Inflammatory macrophage treated with lipopolysaccharide for 4 hours (primary cell): Measurements from ENCODE around the gene NASP.
A peak's percentile ranks its signal among the peaks of the same experiment; 100 is the strongest.
"Not testable (repeated sequence)": the region's sequence is repeated elsewhere in the genome, so short reads cannot be mapped to it uniquely, and the experiment has no call there.

Source experiments
- DNase-seq: peaks from one replicate; pipeline ENCODE4 v3.0.0-alpha.2; 2020

NASP gene

GRCh38 chr1:45569962-45570581, 13.8 kb upstream of the NASP start:
- DNase-seq = peak; percentile 69

GRCh38 chr1:45570631-45571030, 13.2 kb upstream of the NASP start:
- DNase-seq = no peak

- DNase-seq = no peak
Observed at GRCh38 chr1:45573231-45573804, 10.5 kb upstream of the NASP start.

GRCh38 chr1:45574105-45574626, 9.7 kb upstream of the NASP start:
- no peak for DNase-seq

- DNase-seq = peak; percentile 98
Observed at GRCh38 chr1:45583264-45583665, 576 bp upstream of the NASP start.

- peak; percentile 87 for DNase-seq
Observed at GRCh38 chr1:45584351-45585109, 689 bp downstream of the NASP start.

- peak; percentile 42 for DNase-seq
Observed at GRCh38 chr1:45585110-45585426, 1.2 kb downstream of the NASP start.

- DNase-seq = no peak
Observed at GRCh38 chr1:45585496-45586075, 1.7 kb downstream of the NASP start.

- DNase-seq = no peak
Observed at GRCh38 chr1:45586769-45587168, 2.9 kb downstream of the NASP start.

- no peak for DNase-seq
Observed at GRCh38 chr1:45589861-45590260, 6.0 kb downstream of the NASP start.

- DNase-seq = no peak
Observed at GRCh38 chr1:45594412-45594811, 10.6 kb downstream of the NASP start.

- DNase-seq = not testable (repeated sequence)
Observed at GRCh38 chr1:45596765-45597164, 12.9 kb downstream of the NASP start.

- DNase-seq = no peak
Observed at GRCh38 chr1:45604239-45604638, 20.4 kb downstream of the NASP start.

GRCh38 chr1:45607404-45608074, 23.7 kb downstream of the NASP start:
- DNase-seq = peak; percentile 53

- peak; percentile 60 for DNase-seq
Observed at GRCh38 chr1:45608175-45609156, 24.6 kb downstream of the NASP start.

- DNase-seq = no peak
Observed at GRCh38 chr1:45610589-45611226, 26.9 kb downstream of the NASP start.

- DNase-seq = no peak
Observed at GRCh38 chr1:45612941-45613579, 29.2 kb downstream of the NASP start.

GRCh38 chr1:45615885-45616284, 32.0 kb downstream of the NASP start:
- no peak for DNase-seq

GRCh38 chr1:45617618-45618017, 33.8 kb downstream of the NASP start:
- no peak for DNase-seq

GRCh38 chr1:45619149-45619921, 35.5 kb downstream of the NASP start:
- DNase-seq = no peak
